EH (cell line): ENCODE measurements around the gene PRM3.

Experiments
- DNase-seq: peaks from one replicate; pipeline ENCODE4 v3.0.0-alpha.2; 2015; ENCODE audit warnings: low read depth

Gene PRM3

DNA sequence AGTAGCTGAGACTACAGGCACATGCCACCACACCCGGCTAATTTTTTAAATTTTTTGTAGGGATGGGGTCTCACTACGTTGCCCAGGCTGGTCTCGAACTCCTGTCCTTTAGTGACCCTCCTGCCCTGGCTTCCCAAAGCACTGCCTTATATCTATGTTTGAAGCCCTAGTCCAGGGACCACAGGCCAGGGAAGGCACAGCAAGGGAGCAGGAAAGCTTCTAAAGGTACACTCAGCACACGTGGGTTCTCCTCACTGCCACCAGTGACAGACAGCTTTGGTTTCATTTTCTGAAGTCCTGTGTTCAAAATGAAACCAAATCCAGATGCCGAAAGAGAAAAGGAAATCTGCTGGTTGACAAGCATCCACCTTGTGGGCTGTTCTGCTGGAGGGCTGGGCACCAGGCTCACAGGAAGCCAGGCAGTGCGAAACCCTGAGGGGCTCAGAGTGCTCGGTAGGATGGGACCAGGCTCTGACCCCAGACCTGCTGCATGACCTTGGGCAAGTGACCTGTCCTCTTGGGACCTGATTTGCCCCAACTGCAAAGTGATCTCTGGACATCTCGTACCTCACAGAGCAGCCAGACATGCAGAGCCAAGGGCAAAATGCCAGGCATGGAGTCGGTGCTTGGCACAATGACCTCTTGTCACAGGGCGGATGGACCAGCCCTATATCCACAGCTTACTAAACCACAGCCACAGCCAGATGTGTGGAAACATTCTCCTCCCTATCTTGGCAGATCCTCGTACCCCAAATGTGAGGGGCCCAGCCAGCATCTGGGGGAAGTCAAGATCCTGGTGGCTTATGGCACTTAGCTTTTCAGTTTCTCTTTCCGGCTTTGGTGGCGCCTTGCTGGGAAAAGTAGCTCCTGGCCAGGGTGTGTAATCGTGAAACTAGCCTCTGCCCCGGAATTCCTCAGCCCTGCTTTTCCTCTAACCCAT is 14.6 kb downstream of the PRM3 start:
- DNase-seq = peak; percentile 25

DNA sequence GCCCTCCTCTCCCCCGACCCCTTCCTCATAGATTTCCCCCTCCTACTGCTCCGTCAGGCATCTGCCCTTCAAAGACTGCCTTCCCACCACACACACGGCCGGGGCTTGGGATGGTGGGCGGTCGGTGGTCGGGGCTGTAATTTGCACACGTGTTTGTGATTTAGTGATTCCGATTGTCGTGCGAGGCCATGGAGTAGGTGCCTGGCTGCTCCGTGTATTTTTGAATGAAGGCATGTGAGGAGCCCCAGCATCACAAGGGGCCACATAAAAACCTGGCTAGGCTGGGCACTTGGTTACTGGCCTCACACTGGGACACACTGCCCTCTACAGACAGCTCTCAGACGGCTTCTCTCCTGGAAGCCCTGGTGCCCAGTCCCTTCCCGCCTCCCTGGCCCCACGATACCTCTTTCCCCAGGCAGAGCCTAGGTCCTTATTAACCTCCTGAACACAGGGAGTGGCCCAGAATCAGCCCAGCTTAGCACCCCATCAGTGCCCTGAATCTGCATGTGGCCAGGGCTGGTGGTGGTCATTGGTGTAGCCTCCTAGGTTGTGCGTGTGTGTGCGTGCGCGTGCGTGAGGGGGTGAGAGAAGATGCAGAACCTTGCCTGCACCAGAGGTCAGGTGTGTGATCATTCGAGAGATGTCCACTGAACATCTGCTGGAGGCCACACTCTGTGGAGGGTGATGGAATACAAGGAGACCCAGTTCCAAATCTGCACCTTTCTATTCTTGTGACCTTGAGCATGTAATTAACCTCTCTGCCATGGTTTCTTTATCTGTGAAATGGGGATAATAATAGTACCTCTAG is 16.1 kb downstream of the PRM3 start:
- peak; percentile 85 for DNase-seq

- peak; percentile 74 for DNase-seq
Observed at GRCh38 chr16:11256661-11257130, 16.7 kb downstream of the PRM3 start.

- peak; percentile 88 for DNase-seq
Observed at GRCh38 chr16:11255737-11256660, 17.4 kb downstream of the PRM3 start, which contains the start of gene SOCS1. Gene SOCS1, minus strand, starts transcription at chr16:11256204. Its CDS starts 726 bp downstream, at chr16:11255478.

DNA sequence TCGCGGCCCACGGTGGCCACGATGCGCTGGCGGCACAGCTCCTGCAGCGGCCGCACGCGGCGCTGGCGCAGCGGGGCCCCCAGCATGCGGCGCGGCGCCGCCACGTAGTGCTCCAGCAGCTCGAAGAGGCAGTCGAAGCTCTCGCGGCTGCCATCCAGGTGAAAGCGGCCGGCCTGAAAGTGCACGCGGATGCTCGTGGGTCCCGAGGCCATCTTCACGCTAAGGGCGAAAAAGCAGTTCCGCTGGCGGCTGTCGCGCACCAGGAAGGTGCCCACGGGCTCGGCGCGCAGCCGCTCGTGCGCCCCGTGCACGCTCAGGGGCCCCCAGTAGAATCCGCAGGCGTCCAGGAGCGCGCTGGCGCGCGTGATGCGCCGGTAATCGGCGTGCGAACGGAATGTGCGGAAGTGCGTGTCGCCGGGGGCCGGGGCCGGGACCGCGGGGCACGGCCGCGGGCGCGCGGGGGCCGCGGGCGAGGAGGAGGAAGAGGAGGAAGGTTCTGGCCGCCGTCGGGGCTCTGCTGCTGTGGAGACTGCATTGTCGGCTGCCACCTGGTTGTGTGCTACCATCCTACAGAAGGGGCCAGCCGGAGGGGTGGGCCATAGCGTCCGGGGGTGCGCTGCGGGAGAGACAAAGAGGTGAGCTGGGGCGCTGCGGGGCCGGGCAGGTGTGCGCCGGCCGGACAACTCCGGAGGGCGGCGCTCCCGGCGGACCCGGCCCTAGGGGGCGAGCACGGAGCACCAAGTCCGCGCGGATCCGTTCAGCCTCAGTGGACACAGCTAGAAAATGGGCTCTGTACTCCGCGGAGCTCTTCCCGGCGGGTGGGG is 18.3 kb downstream of the PRM3 start:
- peak; percentile 48 for DNase-seq

- no peak for DNase-seq
Observed at GRCh38 chr16:11253995-11254912, 19.2 kb downstream of the PRM3 start.

DNA sequence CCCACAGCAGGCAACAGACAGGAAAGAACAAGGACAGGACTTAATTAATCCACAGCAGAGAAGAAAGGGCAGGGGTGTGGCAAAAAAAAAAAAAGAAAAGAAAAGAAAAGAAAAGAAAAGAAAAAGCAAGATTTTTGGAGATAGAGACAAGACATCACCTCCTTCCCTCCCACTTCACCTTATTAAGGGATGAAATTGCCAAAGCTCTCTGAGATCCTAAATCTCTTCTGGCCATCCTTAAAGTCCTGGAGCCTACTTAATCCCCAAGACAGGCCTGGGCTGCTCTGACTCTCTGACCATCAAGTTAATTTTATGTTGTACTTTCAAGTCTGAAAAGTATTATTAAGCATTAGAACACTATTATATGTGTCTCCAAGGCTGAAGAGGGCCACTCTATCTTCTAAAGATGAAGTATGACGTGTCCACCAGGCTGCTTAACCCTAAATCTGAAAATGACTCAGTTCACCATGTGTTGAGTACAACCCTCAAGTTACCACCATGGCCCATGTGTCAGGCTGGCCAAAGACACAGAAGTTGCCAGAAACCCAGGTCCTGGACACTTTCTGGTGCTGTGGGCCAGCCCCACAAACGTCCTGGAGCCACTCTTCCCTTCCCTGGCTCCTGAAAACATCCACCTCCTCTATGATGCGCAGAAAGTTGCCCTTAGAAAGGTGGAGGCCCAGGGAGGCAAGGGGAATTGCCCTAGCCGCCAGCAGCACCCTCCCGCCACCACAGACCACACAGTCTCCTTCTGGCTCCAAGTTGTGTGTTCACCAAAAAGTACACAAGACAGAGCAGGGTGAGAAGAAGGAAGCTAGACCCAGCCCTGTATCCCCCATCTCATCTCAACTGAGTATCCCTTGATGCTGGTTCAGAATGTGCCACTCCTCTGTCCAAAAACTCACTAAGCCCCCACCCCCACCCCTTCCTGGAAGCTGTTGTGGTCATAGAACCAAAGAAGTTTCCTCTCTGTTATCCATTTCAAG is 20.1 kb downstream of the PRM3 start:
- peak; percentile 46 for DNase-seq

GRCh38 chr16:11252482-11252931 is 20.9 kb downstream of the PRM3 start:
- DNase-seq = no peak

DNA sequence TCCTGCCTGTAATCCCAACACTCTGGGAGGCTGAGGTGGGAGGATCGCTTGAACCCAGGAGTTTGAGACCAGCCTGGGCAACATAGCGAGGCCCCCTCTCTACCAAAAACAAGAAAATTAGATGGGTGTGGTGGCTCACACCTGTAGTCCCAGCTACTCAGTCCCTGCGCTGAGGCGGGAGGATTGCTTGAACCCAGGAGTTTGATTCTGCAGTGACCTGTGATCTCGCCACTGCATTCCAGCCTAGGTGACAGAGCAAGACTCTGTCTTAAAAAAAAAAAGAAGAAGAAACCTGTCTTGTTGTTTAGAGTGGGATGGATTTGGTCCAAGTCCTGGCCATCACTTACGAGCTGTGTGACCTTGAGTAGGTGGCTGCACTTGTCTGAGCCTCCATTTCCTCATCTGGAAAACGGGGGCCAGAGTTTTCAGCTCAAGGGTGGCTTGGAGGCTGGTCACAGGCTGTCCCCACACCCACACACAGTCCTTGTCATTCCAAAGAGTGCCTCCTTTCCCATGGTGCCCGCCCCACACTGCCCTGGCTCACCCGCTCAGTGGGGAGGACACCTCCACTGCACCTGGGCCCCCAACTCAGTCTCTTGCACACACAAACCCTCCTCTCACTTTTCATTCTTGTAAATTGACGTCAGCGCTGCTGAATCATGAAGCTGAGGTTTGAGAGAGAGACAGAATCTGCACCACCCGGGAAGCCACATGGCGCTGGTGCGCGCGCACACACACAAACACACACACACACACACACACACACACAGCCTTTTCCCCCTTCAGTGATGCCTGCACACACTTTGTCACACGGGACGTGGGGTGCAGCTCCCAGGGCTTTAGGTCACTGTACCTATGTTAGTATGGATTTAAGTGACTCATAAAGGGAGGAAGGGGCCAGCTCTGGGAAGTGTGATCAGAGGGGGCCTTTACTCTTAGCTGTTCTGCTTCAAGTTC is 21.6 kb downstream of the PRM3 start:
- peak; percentile 21 for DNase-seq

- DNase-seq = no peak
Observed at GRCh38 chr16:11250786-11251524, 22.5 kb downstream of the PRM3 start.

GRCh38 chr16:11250091-11250785 is 23.2 kb downstream of the PRM3 start:
- DNase-seq = no peak

- no peak for DNase-seq
Observed at GRCh38 chr16:11249233-11250061, 24.0 kb downstream of the PRM3 start.

DNA sequence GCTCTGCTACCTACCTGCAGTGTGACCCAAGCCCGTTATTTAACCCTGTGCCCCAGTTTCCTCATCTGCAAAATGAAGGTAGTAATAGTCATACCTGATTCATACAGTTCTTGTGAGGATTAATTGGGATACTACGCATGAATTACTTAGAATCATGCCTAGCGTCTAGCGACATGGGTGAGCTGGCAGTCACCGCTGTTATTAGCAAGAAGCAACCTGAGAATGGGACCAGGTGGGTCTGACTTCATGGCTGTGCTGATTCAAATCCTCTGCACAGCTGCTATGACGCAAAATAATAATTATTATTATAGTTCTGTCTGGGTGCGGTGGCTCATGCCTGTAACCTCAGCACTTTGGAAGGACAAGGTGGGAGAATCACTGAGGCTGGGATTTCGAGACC is 25.3 kb downstream of the PRM3 start:
- no peak for DNase-seq

DNA sequence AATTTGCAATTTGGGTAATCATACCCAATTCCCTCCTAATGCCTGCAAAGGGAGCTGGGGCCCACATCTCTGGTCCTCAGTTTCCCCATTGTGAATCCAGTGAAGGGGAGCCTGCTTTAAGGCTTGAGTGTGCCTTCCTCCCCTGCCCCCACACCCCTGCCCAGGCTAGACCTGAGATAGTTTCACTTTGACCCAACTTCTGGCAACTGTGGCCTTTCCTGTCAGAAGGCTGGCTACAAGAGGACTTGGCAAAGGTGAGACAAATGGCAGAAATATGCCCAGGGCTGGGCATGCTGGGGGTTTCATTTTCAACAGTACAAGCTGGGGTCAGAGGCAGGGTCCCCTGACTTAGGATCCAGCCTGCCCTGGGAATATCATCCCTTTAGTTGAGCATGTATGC is 27.4 kb downstream of the PRM3 start:
- no peak for DNase-seq

- DNase-seq = no peak
Observed at GRCh38 chr16:11245222-11245737, 28.1 kb downstream of the PRM3 start.
